Right lobe of liver (tissue), 4 donors: ENCODE measurements around the gene WNT7A.

Experiments used
- POLR2A ChIP-seq: fragments of 450-650 bp; IDR thresholded peaks from one replicate; pipeline ENCODE4 v1.6.1; 2017; ENCODE audit warnings: antibody characterized with exemption, mild to moderate bottlenecking
- TF ChIP-seq, protein P1 (sequence below), 4 donors: fragments of 200-600 bp in 3 of 4; fragments of 450-650 bp in 1 of 4; IDR thresholded peaks; one replicate each; pipeline versions ENCODE4 v1.5.1 to v1.8.0; 2016 to 2022; ENCODE audit warnings: antibody characterized with exemption in 4 of 4, mild to moderate bottlenecking in 2 of 4
- donor health status: DM: no; HTN: no; CAD: no.
- donor health status: DM: no; HTN: no; CAD: no.
- donor health status: DM: no; HTN: yes; CAD: no.

GRCh38 chr3:13770170-13771169 is 109.4 kb downstream of the WNT7A start:
- TF ChIP-seq, protein P1, sequence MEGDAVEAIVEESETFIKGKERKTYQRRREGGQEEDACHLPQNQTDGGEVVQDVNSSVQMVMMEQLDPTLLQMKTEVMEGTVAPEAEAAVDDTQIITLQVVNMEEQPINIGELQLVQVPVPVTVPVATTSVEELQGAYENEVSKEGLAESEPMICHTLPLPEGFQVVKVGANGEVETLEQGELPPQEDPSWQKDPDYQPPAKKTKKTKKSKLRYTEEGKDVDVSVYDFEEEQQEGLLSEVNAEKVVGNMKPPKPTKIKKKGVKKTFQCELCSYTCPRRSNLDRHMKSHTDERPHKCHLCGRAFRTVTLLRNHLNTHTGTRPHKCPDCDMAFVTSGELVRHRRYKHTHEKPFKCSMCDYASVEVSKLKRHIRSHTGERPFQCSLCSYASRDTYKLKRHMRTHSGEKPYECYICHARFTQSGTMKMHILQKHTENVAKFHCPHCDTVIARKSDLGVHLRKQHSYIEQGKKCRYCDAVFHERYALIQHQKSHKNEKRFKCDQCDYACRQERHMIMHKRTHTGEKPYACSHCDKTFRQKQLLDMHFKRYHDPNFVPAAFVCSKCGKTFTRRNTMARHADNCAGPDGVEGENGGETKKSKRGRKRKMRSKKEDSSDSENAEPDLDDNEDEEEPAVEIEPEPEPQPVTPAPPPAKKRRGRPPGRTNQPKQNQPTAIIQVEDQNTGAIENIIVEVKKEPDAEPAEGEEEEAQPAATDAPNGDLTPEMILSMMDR (IDR thresholded peaks at IDR 0.05) = no peak
- TF ChIP-seq POLR2A = no peak
